Uterus (tissue), 4 donors: ENCODE data around the gene CDON. TPM values are rescaled to one million over a fixed set of nuclear protein-coding genes. Genes with fewer than 3 reads are reported as not detected.

Source experiments
- DNase-seq, 2 donors: peaks; one replicate each; pipeline ENCODE4 v3.0.0-alpha.2; 2019 to 2020
- H3K27ac ChIP-seq, 2 donors: fragments of 200-600 bp; sonication (generic); 1 replicate in 1 of 2; 2 replicates in 1 of 2; pipeline ENCODE4 v1.5.1; 2016 to 2018
- H3K27me3 ChIP-seq, 2 donors: fragments of 200-600 bp; sonication (generic); one replicate each; pipeline ENCODE4 v1.5.1; 2018 to 2019; ENCODE audit warnings: control low read depth in 1 of 2
- H3K36me3 ChIP-seq, 2 donors: fragments of 200-600 bp; sonication (generic); one replicate each; pipeline ENCODE4 v1.5.1; 2019; ENCODE audit warnings: control low read depth in 1 of 2
- H3K4me1 ChIP-seq, 2 donors: fragments of 200-600 bp; sonication (generic); one replicate each; pipeline ENCODE4 v1.5.1; 2018 to 2019; ENCODE audit warnings: control low read depth in 1 of 2
- H3K4me3 ChIP-seq, 2 donors: fragments of 200-600 bp; sonication (generic); 1 replicate in 1 of 2; 2 replicates in 1 of 2; pipeline ENCODE4 v1.5.1; 2018 to 2019; ENCODE audit warnings: mild to moderate bottlenecking in 1 of 2
- H3K9me3 ChIP-seq, 2 donors: fragments of 200-600 bp; sonication (generic); one replicate each; pipeline ENCODE4 v1.5.1; 2019; ENCODE audit warnings: control low read depth in 1 of 2
- POLR2A ChIP-seq, 2 donors: fragments of 450-650 bp; IDR thresholded peaks; one replicate each; pipeline ENCODE4 v1.6.1; 2016; ENCODE audit warnings: antibody characterized with exemption in 2 of 2, mild to moderate bottlenecking in 1 of 2, moderate library complexity in 1 of 2
- intact Hi-C: fragments of 100-400 bp; cut with DNase I; formaldehyde crosslinking; loops from one replicate; pipeline ENCODE4 v1.15.1; 2023; ENCODE audit warnings: low total_unique reads
- total RNA-seq, 4 donors: library from RNA; depleted of rRNA in 3 of 4; stranded (reverse); fragments of >200 nt in 3 of 4; gene quantifications; one replicate each; pipeline versions ENCODE4 v1.1.0 to v1.2.4, GENCODE V29; 2014 to 2023
- TF ChIP-seq, protein P1 (sequence below), 4 experiments: fragments of 200-600 bp in 2 of 4; fragments of 450-650 bp in 2 of 4; sonication (generic) in 2 of 4; IDR thresholded peaks; one replicate each; pipeline ENCODE4 v1.5.1; 2016 to 2019; ENCODE audit warnings: antibody characterized with exemption in 4 of 4, mild to moderate bottlenecking in 2 of 4, moderate library complexity in 1 of 4
- donor health status: DM: yes; HTN: yes; CAD: no.

Gene CDON
- total RNA-seq, 4 donors from 2014 or later, result 38.5 to 261 (median 213) TPM

DNA sequence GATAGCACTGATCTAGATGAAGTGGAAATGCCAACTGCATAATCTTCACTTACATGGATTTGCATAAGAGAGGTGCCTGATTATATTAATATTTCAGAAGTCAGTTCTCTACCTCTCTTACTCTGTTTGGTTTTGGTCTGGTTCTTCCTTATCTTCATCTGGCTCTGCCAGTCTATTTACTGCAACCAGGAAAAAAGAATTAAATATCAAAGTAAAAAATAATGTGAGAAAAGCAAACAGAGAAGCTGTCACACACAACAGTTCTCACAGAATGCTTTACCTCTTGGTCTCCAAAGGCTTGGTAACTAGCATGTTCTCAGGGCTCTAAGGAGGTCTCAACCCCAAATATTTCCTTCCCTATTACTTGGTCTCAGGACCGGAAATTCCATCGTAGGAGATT, 110.1 kb downstream of the CDON start:
- no peak for TF ChIP-seq POLR2A (IDR thresholded peaks at IDR 0.05)
- TF ChIP-seq, protein P1, sequence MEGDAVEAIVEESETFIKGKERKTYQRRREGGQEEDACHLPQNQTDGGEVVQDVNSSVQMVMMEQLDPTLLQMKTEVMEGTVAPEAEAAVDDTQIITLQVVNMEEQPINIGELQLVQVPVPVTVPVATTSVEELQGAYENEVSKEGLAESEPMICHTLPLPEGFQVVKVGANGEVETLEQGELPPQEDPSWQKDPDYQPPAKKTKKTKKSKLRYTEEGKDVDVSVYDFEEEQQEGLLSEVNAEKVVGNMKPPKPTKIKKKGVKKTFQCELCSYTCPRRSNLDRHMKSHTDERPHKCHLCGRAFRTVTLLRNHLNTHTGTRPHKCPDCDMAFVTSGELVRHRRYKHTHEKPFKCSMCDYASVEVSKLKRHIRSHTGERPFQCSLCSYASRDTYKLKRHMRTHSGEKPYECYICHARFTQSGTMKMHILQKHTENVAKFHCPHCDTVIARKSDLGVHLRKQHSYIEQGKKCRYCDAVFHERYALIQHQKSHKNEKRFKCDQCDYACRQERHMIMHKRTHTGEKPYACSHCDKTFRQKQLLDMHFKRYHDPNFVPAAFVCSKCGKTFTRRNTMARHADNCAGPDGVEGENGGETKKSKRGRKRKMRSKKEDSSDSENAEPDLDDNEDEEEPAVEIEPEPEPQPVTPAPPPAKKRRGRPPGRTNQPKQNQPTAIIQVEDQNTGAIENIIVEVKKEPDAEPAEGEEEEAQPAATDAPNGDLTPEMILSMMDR (IDR thresholded peaks at IDR 0.05), result no peak
- H3K27me3 ChIP-seq, result no peaks in the 10 kb centered on the region
- no peak for DNase-seq
- H3K27ac ChIP-seq, result peak overlapping the region; percentile 54 to 74
- H3K4me1 ChIP-seq, result peaks cover 23 to 24% of the 10 kb centered on the region in 2 donors
- H3K4me3 ChIP-seq, result no peak overlapping the region
- no peaks in the 10 kb centered on the region for H3K9me3 ChIP-seq
- no peaks in the 10 kb centered on the region for H3K36me3 ChIP-seq
- intact Hi-C loops, result no loop called here

DNA sequence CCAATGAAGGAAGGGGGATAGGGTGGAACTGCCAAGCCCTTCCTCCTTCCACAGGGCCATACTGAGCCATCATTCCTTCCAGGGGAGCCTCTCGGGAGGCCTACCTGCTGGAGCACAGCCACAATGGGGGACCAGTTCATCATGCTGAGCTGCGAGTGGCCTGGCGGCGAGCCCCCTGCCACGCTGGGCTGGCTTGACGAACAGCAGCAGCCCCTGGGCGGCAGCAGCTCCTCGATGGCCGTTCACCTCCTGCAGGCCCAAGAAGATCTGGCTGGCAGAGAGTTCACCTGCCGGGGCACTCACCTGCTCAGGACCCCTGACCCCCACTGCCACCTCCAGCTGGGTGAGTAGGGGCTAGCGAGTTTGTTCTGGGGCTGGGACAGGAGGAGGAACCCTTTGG, 110.9 kb downstream of the CDON start:
- peak overlapping the region; percentile 39 to 74 for H3K27ac ChIP-seq
- H3K27me3 ChIP-seq, result no peaks in the 10 kb centered on the region
- intact Hi-C loops, result no loop called here
- H3K4me1 ChIP-seq, result peaks cover 23 to 24% of the 10 kb centered on the region in 2 donors
- H3K36me3 ChIP-seq, result no peaks in the 10 kb centered on the region
- H3K9me3 ChIP-seq, result no peaks in the 10 kb centered on the region
- DNase-seq, result peak in 1 of 2 donors; percentile 62
- no peak for TF ChIP-seq POLR2A (IDR thresholded peaks at IDR 0.05)
- H3K4me3 ChIP-seq, result no peak overlapping the region

DNA sequence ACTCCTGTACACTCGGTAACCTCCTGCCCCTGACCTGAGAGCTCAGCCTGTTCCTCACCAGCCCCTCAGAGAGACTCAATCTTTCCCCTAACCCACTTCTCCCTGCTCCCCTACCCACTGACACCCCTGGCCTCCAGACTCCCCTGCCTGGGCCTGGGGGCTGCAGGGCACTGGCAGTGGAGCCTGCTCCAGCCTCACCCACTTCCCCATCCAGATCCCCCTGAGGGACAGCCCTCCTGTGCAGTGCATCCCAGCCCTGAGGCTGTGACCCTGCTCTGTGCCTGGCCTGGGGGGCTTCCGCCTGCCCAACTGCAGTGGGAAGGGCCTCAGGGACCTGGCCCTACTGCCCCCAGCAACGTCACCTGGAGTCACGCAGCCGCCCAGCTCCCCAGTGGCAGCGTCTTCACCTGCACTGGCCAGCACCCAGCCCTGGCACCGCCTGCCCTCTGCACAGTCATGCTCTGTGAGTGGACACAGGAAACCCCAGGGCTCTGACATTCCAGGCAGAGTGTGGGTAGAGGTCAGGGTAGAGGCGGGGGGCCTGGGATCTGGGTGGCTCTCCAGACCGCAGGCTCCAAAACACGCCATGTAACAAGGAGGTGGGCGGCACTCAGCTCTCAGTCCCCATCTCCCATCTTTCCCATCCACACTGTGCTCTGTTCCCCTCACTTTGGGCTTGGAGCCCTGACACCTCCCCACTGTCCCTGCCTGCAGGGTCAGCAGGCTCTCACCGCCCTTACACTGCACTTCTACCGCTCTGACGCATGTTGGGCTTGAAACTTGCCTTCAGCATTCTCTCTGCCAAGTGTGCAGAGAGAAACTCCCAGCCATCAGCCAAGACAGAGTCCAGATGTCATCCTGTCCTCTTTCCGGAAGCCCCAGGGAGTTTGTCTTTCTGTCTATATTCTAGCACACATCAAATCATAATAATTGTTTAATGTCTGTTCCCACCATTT, 111.7 kb downstream of the CDON start:
- Histone ChIP-seq H3K36me3 (no peaks in the 10 kb centered on the region), H3K9me3 (no peaks in the 10 kb centered on the region), H3K27ac (peak overlapping the region; percentile 39 to 74), H3K4me3 (no peak overlapping the region), H3K27me3 (no peaks in the 10 kb centered on the region), H3K4me1 (peaks cover 22 to 24% of the 10 kb centered on the region in 2 donors)
- TF ChIP-seq POLR2A (IDR thresholded peaks at IDR 0.05), result no peak
- TF ChIP-seq, protein P1 (IDR thresholded peaks at IDR 0.05), result no peak
- DNase-seq, result peak; percentile 82 to 88
- intact Hi-C loops, result no loop called here

DNA sequence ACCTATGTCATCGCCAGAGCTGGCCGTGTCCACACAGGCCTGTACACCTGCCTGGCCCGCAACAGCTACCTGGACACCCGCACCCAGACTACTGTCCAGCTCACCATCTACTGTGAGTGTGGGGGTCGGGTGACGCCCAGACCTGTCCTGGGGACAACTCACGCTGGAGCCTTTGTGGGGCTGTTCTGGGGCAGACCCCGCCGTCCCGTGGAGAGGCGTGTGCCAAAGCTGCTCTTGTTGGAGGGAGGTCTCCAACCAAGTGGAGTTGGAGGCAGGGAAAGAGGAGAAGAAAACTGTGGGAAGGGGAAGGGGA, 112.5 kb downstream of the CDON start:
- no peak for DNase-seq
- Histone ChIP-seq H3K27me3 (no peaks in the 10 kb centered on the region), H3K4me1 (peaks cover 17 to 18% of the 10 kb centered on the region in 2 donors), H3K36me3 (no peaks in the 10 kb centered on the region), H3K27ac (peak overlapping the region in 1 of 2 donors; percentile 74), H3K4me3 (no peak overlapping the region), H3K9me3 (no peaks in the 10 kb centered on the region)
- TF ChIP-seq, protein P1 (IDR thresholded peaks at IDR 0.05), result no peak
- no peak for TF ChIP-seq POLR2A (IDR thresholded peaks at IDR 0.05)
- intact Hi-C loops, result no loop called here

DNA sequence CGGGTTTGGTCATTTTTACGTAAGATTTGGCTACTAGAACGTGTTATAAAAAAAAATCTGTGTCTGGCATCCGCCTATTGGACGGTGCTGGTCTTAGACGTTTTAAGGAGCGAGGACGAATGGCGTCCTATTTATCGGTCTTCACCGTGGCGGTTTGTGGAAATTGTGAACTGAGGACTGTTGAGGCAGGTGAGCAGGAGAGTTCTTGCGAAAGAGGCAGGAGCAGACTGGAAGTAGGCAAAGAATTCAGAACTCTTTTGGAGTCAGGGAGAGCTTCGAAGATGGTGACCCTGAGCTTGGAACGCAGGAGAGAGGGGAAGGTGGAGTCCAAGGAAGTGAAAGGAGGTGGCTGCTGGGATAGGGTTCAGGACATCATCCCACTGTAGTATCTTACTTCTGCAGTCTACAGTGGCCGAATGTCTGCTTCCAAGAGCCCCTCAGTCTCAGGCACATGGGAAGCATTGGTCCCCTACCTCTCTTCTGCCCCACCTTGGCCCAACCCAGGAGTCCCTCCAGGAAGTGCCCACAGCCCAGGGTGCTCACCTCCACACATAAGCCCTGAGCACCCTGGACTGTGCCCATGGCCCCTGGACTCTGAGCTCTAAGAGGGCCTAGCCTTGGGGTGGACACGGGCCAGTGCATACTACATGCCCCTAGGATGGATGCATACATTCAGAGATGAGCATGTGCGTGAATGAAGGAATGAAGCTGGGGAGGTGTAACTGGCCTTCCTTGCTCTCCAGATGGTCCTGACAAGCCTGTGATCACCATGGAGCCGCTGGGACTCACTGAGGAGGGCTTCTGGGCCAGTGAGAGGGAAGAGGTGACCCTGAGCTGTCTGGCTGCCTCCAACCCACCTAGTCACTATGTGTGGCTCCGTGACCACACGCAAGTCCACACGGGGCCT, 113.1 kb downstream of the CDON start:
- no peak for TF ChIP-seq POLR2A (IDR thresholded peaks at IDR 0.05)
- TF ChIP-seq, protein P1 (IDR thresholded peaks at IDR 0.05), result no peak
- no peak overlapping the region for H3K4me3 ChIP-seq
- intact Hi-C loops, result loop anchor here (10.0 kb wide), 1 partner anchor 115 kb away; the partner anchor contains the start of gene CDON
- no peaks in the 10 kb centered on the region for H3K27me3 ChIP-seq
- peak in 1 of 2 donors; percentile 15 for DNase-seq
- no peaks in the 10 kb centered on the region for H3K9me3 ChIP-seq
- no peaks in the 10 kb centered on the region for H3K36me3 ChIP-seq
- peak overlapping the region in 1 of 2 donors; percentile 74 for H3K27ac ChIP-seq
- H3K4me1 ChIP-seq, result peaks cover 17 to 18% of the 10 kb centered on the region in 2 donors
